Esophagus squamous epithelium (tissue), 5 donors: ENCODE results near the gene CBFA2T2. TPM values are rescaled to one million over a fixed set of nuclear protein-coding genes. Genes with fewer than 3 reads are reported as not detected.
"Not testable (repeated sequence)": the region's sequence is repeated elsewhere in the genome, so short reads cannot be mapped to it uniquely, and the experiment has no call there.

Experiments
- DNase-seq: peaks from one replicate; lab custom pipeline; 2025; lab: John Stamatoyannopoulos, UW
- H3K27ac ChIP-seq, 4 donors: fragments of 200-600 bp; sonication (generic); one replicate each; pipeline ENCODE4 v1.5.1; 2016 to 2019; ENCODE audit warnings: mild to moderate bottlenecking in 1 of 4
- H3K27me3 ChIP-seq, 4 donors: fragments of 200-600 bp; sonication (generic); 1 replicate in 3 of 4; 2 replicates in 1 of 4; pipeline versions ENCODE4 v1.5.1 to v1.6.0; 2017 to 2021; ENCODE audit warnings: antibody characterized with exemption in 1 of 4
- H3K36me3 ChIP-seq, 3 donors: fragments of 200-600 bp; sonication (generic); one replicate each; pipeline ENCODE4 v1.5.1; 2016 to 2019
- H3K4me1 ChIP-seq, 3 donors: fragments of 200-600 bp; sonication (generic); one replicate each; pipeline ENCODE4 v1.5.1; 2017 to 2019
- H3K4me3 ChIP-seq, 4 donors: fragments of 200-600 bp; sonication (generic); 1 replicate in 3 of 4; 2 replicates in 1 of 4; pipeline ENCODE4 v1.5.1; 2016 to 2019; ENCODE audit warnings: mild to moderate bottlenecking in 2 of 4, moderate library complexity in 1 of 4
- H3K9me3 ChIP-seq, 3 donors: fragments of 200-600 bp; sonication (generic); one replicate each; pipeline ENCODE4 v1.5.1; 2016 to 2019
- POLR2A ChIP-seq, 4 donors: fragments of 450-650 bp; IDR thresholded peaks; one replicate each; pipeline ENCODE4 v1.6.1; 2017; ENCODE audit warnings: antibody characterized with exemption in 4 of 4, mild to moderate bottlenecking in 4 of 4, moderate library complexity in 3 of 4
- WGBS, 2 donors: methylation state at CpG; one replicate each; pipeline ENCODE4 v1.1.5; 2018; 5-methylcytosine and 5-hydroxymethylcytosine counted together
- intact Hi-C: fragments of 100-400 bp; cut with DNase I; formaldehyde crosslinking; loops from one replicate; pipeline ENCODE4 v1.15.0; 2022
- total RNA-seq, 4 donors: library from RNA; depleted of rRNA; stranded (reverse); fragments of >200 nt; gene quantifications; one replicate each; pipeline ENCODE4 v1.1.0, GENCODE V29; 2016
- TF ChIP-seq, protein P1 (sequence below), 6 experiments: fragments of 450-650 bp in 4 of 6; fragments of 200-600 bp in 2 of 6; sonication (generic) in 2 of 6; IDR thresholded peaks; one replicate each; pipeline ENCODE4 v1.5.1; 2016 to 2019; ENCODE audit warnings: antibody characterized with exemption in 6 of 6, mild to moderate bottlenecking in 4 of 6, moderate library complexity in 4 of 6
- donor health status: DM: yes; HTN: yes; CAD: no.

CBFA2T2 gene
- total RNA-seq, 4 donors from 2014 or later = 10.5 to 15.6 (median 10.8) TPM

DNA sequence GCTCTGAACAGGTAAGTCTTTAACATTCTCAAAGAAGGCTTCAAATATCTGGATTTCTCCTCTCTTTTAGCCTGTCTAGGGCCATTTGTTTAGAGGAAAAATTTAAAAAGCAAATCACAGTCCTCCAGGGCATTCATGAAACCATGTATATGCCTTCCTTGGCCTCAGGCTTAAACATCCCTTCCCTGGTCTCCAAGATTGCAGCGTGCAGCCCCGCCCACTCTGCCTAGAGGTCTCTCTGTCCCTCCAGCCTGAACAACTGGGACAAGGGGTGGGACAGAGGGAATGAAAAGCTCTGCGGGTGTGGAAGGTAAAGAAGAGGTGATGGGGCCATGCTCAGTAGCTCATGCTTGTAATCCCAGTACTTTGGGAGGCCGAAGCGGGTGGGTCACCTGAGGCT lies 9.8 kb upstream of the CBFA2T2 start:
- intact Hi-C loops = no loop called here
- WGBS, 2 donors = 100% methylated on average over 2 to 5 of the region's 5 CpGs

DNA sequence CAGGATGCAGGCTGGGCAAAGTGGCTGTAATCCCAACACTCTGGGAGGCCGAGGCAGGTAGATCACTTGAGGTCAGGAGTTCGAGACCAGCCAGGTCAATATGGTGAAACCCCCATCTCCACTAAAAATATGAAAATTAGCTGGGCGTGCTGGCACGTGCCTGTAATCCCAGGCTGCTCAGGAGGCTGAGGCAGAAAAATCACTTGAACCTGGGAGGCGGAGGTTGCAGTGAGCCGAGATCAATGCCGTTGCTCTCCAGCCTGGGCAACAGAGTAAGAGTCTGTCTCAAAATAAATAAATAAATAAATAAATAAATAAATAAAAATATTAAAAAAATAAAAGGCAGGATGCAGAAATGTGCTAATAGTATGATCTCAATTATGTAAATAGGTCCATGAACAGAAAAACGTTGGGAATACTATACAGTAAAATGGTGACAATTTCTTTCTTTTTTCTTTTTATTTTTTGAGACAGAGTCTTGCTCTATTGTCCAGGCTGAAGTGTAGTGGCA lies 8.4 kb upstream of the CBFA2T2 start:
- 89 to 92% methylated on average over 6 to 7 of the region's 8 CpGs for WGBS, 2 donors
- no peak overlapping the region for H3K27ac ChIP-seq
- no peak for DNase-seq
- intact Hi-C loops = no loop called here
- no peak for TF ChIP-seq POLR2A (IDR thresholded peaks at IDR 0.05)
- TF ChIP-seq, protein P1, sequence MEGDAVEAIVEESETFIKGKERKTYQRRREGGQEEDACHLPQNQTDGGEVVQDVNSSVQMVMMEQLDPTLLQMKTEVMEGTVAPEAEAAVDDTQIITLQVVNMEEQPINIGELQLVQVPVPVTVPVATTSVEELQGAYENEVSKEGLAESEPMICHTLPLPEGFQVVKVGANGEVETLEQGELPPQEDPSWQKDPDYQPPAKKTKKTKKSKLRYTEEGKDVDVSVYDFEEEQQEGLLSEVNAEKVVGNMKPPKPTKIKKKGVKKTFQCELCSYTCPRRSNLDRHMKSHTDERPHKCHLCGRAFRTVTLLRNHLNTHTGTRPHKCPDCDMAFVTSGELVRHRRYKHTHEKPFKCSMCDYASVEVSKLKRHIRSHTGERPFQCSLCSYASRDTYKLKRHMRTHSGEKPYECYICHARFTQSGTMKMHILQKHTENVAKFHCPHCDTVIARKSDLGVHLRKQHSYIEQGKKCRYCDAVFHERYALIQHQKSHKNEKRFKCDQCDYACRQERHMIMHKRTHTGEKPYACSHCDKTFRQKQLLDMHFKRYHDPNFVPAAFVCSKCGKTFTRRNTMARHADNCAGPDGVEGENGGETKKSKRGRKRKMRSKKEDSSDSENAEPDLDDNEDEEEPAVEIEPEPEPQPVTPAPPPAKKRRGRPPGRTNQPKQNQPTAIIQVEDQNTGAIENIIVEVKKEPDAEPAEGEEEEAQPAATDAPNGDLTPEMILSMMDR (IDR thresholded peaks at IDR 0.05) = no peak
- H3K9me3 ChIP-seq = no peaks in the 10 kb centered on the region
- H3K4me1 ChIP-seq = peaks cover 0 to 15% (median 0%) of the 10 kb centered on the region in 3 donors
- H3K4me3 ChIP-seq = no peak overlapping the region
- H3K27me3 ChIP-seq = no peaks in the 10 kb centered on the region
- no peaks in the 10 kb centered on the region for H3K36me3 ChIP-seq

More for the DNA sequence above, 9.8 kb upstream of the CBFA2T2 start:
- Histone ChIP-seq H3K4me1 (peaks cover 0 to 15% (median 0%) of the 10 kb centered on the region in 3 donors), H3K27ac (no peak overlapping the region), H3K27me3 (peaks cover 0 to 8% (median 0%) of the 10 kb centered on the region in 4 donors), H3K4me3 (no peak overlapping the region), H3K9me3 (no peaks in the 10 kb centered on the region), H3K36me3 (no peaks in the 10 kb centered on the region)
- TF ChIP-seq, protein P1 (IDR thresholded peaks at IDR 0.05) = no peak
- TF ChIP-seq POLR2A (IDR thresholded peaks at IDR 0.05) = no peak
- DNase-seq = no peak

DNA sequence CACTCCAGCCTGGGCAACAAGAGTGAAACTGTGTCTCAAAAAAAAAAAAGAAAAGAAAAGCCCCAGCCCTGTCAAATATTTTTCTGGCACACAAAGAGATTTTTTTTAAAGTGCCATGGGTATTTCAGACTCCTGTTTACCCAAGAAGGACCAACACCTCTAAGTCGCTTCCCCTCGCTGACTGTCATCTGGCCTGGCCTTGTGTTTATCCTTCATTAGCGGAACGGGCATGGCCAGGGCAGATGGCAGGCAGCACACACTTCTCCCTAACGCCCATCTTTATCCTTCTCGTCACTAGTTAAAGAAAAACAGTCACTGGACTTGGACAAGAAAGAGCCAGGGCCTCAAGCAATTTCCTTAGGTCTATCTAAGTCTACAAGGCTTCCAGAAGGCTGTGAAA lies 7.3 kb upstream of the CBFA2T2 start:
- H3K36me3 ChIP-seq = no peaks in the 10 kb centered on the region
- H3K9me3 ChIP-seq = no peaks in the 10 kb centered on the region
- no peak for DNase-seq
- no peak overlapping the region for H3K4me3 ChIP-seq
- H3K4me1 ChIP-seq = peaks cover 0 to 6% (median 0%) of the 10 kb centered on the region in 3 donors
- no peaks in the 10 kb centered on the region for H3K27me3 ChIP-seq
- intact Hi-C loops = no loop called here
- TF ChIP-seq, protein P1 (IDR thresholded peaks at IDR 0.05) = no peak
- TF ChIP-seq POLR2A (IDR thresholded peaks at IDR 0.05) = no peak
- WGBS, 2 donors = 75 to 81% methylated on average over 6 of the region's 6 CpGs
- H3K27ac ChIP-seq = no peak overlapping the region

DNA sequence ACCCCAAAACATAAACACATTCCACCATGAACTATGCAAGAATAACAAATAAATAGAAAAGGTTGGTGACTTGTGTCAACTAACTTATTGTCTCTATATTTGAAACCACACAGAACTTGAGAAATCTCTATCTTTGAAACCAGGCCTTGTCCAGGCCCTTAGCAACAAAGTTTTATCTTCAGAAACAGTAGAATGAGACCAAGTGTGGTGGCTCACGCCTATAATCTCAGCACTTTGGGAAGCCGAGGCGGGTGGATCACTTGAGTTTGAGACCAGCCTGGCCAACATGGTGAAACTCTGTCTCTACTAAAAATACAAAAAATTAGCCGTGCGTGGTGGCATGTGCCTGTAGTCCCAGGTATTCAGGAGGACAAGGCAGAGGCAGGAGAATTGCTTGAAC lies 6.7 kb upstream of the CBFA2T2 start:
- H3K27me3 ChIP-seq, H3K9me3 ChIP-seq, H3K36me3 ChIP-seq, H3K4me1 ChIP-seq, DNase-seq, H3K4me3 ChIP-seq, intact Hi-C loops, H3K27ac ChIP-seq: not testable (repeated sequence)
- WGBS, 2 donors = 91 to 92% methylated on average over 5 of the region's 5 CpGs

DNA sequence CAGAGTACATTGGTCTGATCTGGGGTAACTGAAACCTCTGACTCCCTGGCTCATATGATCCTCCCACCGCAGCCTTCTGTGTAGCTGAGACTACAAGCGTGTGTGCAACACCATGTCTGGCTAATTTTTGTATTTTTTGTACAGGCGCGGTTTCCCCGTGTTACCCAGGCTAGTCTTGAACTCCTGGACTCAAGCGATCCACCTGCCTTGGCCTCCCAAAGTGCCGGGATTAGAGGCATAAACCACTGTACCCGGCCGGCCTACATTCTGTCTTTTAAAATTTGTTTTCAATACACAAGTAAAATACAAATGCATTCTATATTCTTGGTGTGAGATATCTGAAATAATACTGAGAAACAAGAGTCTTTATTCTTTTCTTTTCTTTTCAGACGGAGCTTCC lies 1.7 kb upstream of the CBFA2T2 start:
- DNase-seq = no peak
- H3K27me3 ChIP-seq = no peaks in the 10 kb centered on the region
- no peaks in the 10 kb centered on the region for H3K36me3 ChIP-seq
- H3K4me1 ChIP-seq = peaks cover 9 to 34% (median 15%) of the 10 kb centered on the region in 3 donors
- H3K4me3 ChIP-seq = no peak overlapping the region
- 88 to 95% methylated on average over 10 of the region's 10 CpGs for WGBS, 2 donors
- no peak overlapping the region for H3K27ac ChIP-seq
- TF ChIP-seq, protein P1 (IDR thresholded peaks at IDR 0.05) = no peak
- TF ChIP-seq POLR2A (IDR thresholded peaks at IDR 0.05) = no peak
- no peaks in the 10 kb centered on the region for H3K9me3 ChIP-seq
- intact Hi-C loops = no loop called here

DNA sequence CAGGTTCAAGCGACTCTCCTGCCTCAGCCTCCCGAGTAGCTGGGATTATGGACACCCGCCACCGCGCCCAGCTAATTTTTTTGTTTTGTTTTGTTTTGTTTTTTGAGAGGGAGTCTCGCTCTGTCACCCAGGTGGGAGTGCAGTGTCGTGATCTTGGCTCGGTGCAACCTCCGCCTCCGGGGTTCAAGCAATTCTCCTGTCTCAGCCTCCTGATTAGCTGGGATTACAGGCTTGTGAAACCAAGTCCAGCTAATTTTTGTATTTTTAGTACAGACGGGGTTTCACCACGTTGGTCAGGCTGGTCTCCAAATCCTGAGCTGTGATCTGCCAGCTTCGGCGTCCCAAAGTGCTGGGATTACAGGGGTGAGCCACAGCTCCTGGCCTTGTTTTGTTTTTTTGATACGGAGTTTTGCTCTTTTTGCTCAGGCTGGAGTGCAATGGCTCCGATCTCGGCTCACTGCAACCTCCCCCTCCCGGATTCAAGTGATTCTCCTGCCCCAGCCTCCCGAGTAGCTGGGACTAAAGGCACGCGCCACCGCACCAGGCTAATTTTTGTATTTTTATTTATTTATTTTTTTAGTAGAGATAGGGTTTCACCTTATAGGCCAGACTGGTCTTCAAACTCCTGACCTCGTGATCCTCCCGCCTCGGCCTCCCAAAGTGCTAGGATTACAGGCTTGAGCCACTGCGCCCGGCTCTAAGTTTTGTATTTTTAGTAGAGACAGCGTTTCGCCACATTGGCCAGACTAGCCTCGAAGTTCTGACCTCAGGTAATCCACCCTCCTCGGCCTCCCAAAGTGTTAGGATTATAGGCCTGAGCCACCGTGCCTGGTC lies 1.0 kb upstream of the CBFA2T2 start:
- peaks cover 9 to 37% (median 15%) of the 10 kb centered on the region in 3 donors for H3K4me1 ChIP-seq
- H3K9me3 ChIP-seq, DNase-seq, H3K36me3 ChIP-seq, H3K27me3 ChIP-seq, intact Hi-C loops: not testable (repeated sequence)
- 90 to 94% methylated on average over 31 to 32 of the region's 32 CpGs for WGBS, 2 donors
- H3K27ac ChIP-seq = peak overlapping the region; percentile 89 to 99 (median 99)
- H3K4me3 ChIP-seq = peak overlapping the region; percentile 30 to 98 (median 88)
